ENCODE measurements around the gene UBB.
A peak's percentile ranks its signal among the peaks of the same experiment; 100 is the strongest.
"Not testable (repeated sequence)": the region's sequence is repeated elsewhere in the genome, so short reads cannot be mapped to it uniquely, and the experiment has no call there.

UBB gene

DNA sequence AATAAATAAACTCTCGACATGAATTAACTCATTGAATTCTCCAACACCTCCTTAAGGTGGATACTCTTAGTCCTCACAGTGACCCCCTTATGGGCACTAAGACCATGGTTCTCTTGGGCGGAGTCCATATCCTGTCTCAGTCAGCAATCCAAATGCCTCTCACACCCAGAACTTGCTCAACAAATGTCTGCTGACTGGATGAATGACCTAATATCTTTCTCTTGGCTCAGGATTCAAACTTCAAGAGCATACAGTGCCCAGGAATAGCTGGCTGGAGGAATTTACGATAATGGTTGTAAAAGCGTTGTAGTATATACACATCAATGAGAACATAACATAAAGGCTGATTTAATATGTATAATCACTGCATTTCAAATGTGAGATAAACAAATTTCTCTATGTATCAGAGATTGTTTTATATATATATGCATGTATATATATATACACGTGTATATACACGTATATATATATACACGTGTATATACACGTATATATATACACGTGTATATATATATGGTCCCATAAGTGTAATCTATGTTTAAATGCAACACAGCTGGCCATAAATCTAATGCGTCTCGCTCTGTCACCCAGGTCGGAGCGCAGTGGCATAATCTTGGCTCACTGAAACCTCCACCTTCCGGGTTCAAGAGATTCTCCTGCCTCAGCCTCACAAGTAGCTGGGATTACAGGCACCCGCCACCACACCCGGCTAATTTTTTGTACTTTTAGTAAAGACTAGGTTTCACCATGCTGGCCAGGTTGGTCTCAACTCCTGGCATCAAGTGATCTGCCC, 6.5 kb upstream of the UBB start:
- DNase-seq (ENCODE audit: low read depth in 1 of 2, low spot score in 1 of 2): no peak

DNA sequence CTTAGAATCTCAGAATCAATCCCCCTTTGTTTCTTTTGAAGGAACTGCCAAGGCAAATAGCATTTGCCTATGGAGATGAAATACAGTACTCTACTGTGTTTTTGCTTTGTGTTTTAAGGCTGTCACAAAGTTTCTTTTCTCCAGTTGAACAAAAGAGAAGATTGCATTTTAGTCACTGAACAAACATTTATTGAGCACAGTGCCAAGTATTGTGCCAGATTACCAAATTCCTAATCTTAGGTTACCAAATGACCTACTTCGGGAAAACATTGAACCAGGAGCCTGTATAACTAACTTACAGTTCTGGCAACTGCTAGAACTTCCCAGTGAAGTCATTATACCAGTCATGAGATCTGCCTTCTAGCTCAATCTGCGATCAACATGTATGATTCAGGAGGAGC, 3.0 kb upstream of the UBB start:
- DNase-seq (ENCODE audit: low read depth in 1 of 2, low spot score in 1 of 2): no peak

DNA sequence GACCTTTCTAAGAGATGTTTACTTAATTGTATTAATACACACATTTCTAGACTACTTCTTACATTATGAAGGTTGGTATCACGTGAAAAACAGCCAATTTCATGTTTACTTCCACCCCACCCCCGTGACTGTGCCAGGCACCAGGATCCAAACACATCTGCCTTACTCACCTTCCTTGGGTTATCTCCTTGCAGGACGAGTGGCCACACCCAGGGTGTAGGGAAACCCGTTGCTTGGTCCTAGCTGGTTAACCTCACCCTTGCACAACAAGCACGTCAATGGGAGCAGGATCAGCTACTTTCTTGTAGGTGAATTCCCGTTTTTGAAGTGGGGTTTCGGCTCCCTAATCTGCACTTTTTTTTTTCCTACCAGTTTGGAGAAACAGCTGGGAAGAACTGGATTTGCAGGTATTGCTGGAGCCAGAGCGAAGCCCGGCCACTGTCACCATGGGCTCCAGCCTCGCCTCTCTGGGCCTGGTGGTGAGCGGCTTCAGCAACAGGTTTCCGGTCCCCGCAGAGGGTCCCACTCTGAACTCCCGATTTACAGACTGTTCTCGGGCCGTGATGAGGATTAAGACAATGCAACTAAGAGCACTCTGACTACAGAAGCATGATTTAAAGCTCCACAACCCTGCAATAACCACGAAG, 2.1 kb upstream of the UBB start:
- DNase-seq (ENCODE audit: low read depth in 1 of 2, low spot score in 1 of 2): no peak

DNA sequence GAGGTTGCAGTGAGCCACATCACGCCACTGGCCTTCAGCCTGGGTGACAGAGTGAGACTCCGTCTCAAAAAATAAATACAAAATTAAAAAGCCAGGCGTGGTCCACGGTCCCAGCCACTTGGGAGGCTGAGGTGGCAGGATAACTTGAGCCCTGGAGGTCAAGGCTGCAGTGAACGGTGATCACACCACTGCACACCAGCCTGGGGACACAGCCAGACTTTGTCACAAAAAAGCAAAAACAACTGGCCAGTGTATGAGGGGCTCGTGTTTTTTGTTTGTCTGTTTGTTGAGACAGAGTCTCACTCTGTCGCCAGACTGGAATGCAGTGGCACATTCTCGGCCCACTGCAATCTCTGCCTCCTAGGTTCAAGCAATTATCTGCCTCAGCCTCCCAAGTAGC, 1.2 kb upstream of the UBB start:
- no peak for DNase-seq (ENCODE audit: low read depth in 1 of 2, low spot score in 1 of 2)

DNA sequence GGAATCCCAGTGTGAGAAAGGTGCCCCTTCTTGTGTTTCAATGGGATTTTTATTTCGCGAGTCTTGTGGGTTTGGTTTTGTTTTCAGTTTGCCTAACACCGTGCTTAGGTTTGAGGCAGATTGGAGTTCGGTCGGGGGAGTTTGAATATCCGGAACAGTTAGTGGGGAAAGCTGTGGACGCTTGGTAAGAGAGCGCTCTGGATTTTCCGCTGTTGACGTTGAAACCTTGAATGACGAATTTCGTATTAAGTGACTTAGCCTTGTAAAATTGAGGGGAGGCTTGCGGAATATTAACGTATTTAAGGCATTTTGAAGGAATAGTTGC, 567 bp downstream of the UBB start:
- no peak for DNase-seq (ENCODE audit: low read depth in 1 of 2, low spot score in 1 of 2)

DNA sequence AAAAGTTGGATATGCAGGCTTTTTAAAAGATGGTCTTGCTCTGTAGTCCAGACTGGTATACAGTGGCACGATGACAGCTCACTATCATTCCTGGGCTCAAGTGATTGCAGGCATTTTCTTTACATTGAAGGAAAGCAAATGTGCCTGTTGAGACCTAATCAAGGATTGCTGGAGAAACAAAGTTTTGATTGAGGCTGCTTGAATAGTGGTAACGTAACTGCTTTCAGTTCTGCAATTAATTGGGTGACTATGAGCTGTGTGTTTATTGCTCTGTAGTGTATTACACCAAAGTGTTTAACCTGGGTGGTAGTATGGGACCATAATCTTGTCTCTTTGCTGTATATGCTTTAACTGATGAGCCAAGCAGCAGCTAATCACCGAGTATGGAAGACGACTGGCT, 2.3 kb downstream of the UBB start:
- DNase-seq (ENCODE audit: low read depth in 1 of 2, low spot score in 1 of 2): no peak

DNA sequence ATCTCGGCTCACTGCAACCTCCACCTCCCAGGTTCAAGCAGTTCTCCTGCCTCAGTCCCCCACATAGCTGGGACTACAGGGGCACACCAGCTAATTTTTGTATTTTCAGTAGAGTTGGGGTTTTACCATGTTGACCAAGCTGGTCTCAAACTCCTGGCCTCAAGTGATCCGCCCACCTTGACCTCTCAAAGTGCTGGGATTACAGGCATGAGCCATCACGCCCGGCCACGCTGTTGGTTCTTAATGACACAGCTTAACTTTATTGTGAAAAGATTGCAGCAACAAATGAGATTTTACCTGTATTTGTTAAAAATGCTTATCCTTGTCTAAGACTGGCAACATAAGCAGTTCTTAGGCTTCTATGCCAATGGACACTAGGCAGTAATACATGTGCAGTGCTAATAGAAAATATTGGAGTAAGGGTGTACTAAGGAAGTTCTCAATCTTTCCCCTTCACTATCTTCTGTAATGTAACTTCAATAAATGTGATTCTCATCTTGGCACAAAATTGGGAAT, 2.9 kb downstream of the UBB start:
- no peak for DNase-seq (ENCODE audit: low read depth in 1 of 2, low spot score in 1 of 2)

DNA sequence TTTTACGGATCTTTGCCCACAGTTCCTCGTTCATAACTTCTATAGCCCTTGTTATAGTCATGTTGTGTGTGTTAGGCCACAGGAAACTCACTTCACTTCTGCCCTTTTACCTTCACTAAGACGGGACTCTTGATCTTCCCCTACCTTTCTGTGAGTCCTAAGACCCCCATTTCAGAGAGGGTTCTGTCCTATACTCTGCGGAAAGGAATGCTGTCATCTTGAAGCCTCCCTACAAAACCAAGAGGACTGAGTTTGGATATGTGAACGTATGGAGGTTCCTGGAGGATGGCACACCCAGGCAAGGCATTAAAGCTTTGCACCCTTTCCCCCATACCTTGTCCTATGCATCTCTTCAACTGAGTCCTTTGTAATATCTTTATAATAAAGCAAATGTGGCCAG, 3.7 kb downstream of the UBB start:
- DNase-seq (ENCODE audit: low read depth in 1 of 2, low spot score in 1 of 2): no peak

DNA sequence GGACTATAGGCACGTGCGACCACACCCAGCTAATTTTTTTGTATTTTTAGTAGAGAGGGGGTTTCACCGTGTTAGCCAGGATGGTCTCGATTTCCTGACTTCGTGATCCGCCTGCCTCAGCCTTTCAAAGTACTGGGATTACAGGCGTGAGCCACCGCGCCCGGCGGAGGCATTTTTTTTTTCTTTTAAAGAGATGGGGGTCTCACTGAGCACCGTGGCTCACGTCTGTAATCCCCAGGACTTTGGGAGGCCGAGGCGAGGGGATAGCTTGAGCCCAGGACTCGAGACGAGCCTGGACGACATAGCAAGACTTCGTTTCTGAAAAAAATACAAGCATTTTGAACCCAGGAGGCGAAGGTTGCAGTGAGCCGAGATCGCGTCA, 5.2 kb downstream of the UBB start:
- DNase-seq (ENCODE audit: low read depth in 1 of 2, low spot score in 1 of 2): not testable (repeated sequence)

DNA sequence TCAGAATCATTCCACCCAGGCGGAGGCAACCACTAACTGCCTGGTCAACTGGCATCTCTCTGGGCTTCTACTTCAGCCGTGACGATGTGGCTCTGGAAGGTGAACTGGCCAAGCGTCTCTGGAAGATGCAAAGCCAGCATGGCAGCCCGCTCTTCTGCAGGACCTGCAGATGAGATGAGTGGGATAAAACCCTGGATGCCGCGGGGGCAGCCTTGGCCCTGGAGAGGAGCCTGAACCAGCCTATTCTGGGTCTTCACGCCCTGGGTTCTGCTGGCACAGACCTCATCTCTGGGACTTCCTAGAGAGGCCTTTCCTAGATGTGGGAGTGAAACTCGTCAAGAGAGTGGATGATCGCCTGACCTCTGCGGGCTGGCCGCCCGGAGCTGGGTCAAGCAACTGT, 10.6 kb downstream of the UBB start:
- DNase-seq (ENCODE audit: low read depth in 1 of 2, low spot score in 1 of 2): no peak

DNA sequence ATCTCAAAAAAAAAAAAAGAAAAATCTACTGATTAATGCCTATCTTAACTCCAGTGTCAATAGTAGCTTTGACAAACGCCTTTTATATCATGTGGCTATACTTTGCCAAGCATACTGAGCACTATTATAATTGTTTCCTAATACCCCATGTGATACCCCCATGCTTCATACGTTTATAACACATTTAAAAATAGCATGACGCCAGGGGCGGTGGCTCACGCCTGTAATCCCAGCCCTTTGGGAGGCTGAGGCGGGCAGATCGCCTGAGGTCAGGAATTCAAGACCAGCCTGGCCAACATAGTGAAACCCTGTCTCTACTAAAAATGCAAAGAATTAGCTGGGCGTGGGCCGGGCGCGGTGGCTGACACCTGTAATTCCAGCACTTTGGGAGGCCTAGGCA, 11.6 kb downstream of the UBB start:
- DNase-seq (ENCODE audit: low read depth in 1 of 2, low spot score in 1 of 2): not testable (repeated sequence)

DNA sequence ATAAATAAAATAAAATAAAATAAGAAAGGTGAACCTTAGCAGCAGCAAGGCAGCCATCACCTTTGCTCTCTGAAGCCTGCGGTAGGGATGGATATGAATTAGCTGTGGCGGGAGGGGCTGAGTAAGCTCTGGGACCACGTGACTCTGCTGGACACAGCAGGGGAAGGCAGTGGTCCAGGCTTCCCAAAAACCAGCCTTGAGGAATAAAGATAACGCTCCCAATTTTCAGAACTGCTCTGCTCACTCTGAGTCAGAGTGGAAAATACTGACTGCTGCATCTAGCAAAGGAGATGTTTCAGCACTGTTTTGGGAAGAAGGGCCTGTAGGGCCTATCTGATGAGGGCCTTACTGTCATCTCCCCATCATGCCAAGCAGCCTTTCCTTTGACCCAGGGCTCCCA, 15.0 kb downstream of the UBB start:
- DNase-seq (ENCODE audit: low read depth in 1 of 2, low spot score in 1 of 2): not testable (repeated sequence)

DNA sequence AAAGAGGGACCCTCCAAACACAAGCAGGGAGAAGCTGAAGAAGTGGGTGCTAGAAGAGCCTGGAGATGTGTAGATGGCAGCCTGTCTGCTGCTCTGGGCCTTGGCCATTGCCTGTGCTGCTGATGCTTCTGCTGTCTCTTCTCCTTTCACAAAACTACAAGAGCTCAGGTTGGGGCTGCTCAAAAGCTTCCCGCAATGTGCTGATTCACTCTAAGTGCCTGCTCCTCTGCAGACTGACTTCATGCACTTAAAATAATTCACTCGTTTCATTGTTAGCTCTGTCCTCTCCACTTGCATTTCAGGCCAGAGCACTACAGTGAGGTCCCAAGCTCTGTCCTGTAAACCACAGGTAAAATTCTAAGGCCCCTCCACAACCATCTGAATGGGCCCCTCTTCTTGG, 15.8 kb downstream of the UBB start:
- not testable (repeated sequence) for DNase-seq (ENCODE audit: low read depth in 1 of 2, low spot score in 1 of 2)

DNA sequence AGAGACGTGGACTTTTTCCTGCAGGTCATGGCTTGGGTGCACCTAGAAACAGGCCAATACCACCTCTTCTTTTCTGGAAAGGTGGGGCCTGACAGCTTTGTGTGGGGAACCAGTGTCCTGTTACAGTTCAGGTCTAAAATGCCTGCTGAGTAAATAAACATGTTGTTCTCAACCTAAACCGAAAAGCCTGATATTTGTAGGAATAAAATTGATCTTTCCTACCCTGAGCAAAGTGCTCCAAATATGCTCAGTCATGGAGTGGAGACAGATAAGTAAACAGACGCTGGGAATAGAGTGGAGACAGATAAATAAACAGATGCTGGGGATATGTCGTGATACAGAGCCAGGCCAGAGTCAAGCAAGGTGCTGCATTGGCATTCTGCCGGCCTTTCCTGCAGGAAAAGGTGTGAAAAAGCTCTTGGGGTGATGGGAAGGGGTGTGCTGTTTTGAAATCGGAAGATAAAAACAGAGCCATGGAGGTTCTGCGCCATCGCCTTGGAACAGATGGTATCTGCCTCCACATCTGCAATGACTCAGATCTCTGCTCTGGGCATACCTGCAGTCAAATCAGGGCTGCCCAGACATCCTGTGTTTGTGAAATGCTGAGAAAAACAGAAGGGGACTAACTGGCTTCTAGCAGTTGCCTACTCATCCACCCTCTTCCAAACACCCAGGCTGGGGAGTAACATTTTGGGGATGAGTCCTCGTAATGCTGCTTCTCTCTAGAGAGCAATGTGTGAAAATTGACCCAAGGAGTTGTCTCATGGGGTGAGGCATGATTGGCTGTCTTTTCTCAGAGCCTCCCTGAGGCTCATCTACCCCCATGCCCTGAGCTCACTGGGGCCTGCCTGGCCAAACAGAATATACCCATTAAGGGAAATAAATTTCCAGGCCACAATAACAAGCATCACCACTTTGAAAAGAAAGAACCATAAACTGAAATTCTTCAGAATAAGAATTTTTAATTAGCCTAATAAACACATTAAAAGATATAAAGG, 17.7 kb downstream of the UBB start:
- DNase-seq (ENCODE audit: low read depth in 1 of 2, low spot score in 1 of 2): no peak

DNA sequence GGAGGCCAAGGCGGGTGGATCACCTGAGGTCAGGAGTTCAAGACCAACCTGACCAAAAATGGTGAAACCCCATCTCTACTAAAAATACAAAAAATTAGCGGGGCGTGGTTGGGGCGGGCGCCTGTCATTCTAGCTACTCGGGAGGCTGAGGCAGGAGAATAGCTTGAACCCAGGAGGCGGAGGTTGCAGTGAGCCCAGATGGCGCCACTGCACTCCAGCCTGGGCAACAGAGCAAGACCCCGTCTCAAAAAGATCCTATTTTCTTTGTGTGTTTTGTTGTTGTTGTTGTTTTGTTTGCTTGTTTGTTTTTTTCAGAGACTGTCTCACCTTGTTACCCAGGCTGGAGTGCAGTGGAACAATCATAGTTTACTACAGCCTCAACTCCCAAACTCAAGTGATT, 23.0 kb downstream of the UBB start:
- DNase-seq (ENCODE audit: low read depth in 1 of 2, low spot score in 1 of 2): not testable (repeated sequence)

DNA sequence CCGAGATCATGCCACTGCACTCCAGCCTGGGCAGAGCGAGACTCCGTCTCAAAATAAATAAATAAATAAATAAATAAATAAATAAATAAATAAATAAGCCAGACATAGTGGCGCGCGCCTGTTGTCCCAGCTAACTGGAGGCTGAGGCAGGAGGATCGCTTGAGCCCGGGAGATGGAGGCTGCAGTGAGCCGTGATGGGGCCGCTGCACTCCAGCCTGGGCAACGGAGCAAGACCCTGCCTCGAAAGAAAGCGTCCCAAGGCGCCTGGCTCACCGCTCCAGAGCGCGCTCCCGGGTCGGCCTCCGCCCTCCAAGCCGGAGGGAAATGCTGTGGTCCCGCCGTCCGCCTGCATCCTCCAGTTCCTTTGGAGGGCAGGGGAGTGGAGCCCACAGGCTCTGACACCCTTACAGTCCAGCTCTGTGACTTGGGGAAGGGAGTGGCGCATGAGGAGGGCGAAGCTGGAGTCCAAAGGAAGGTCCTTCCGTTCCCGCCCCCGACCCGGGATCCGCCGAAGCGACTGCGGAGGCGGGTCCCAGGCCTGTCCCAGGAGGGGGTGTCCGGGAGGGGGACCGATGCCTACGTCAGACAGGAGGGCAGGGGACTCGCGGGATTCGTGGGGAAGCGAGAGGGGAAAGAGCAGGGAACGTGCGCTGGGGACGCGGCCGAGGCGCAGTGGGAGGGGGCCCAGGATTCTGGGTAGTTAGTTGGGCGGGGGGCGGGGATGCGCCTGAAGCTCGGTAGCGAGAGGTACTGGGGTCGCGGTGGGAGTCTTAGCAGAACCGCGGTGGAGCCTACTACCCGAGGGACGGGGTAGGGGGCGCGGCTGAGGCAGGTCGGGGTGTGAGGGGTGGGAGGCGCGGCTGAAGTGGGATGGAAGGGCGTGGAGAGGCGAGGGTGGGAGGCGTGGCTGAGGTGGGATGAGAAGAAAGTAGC, 26.1 kb downstream of the UBB start:
- no peak for DNase-seq (ENCODE audit: low read depth in 1 of 2, low spot score in 1 of 2)

DNA sequence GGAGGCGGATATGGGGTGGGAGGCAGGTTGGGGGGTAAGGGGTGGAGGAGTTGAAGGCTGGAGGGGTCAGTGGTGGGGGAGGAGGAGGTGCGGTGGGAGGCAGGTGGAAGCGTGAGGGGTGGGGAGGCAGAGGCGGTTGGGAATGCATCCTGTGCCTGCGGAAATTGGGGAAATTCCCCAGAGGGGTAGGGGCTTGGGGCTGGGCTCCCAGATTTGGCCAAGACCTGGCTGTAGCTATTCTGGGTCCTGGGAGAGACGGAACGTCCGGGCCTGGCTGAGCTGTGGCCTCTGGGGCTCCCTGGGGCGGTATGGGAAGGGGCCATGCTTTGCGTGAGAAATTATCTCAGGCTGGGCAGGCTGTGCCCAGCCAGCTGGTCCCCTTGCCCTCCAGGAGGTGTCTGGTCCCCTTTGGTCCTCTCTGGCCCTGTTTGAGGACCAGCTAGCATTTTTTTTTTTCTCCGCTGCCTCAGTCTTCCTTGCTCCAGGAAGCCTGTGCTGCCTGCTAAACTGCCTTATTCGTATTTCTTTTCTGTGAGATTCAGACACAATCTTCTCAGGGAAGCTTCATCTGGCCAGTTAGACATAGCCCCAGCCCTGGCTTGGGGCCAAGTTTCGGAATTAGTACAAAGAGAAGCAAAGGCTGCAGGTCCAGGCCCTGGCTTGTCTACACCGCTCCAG, 27.2 kb downstream of the UBB start:
- no peak for DNase-seq (ENCODE audit: low read depth in 1 of 2, low spot score in 1 of 2)

DNA sequence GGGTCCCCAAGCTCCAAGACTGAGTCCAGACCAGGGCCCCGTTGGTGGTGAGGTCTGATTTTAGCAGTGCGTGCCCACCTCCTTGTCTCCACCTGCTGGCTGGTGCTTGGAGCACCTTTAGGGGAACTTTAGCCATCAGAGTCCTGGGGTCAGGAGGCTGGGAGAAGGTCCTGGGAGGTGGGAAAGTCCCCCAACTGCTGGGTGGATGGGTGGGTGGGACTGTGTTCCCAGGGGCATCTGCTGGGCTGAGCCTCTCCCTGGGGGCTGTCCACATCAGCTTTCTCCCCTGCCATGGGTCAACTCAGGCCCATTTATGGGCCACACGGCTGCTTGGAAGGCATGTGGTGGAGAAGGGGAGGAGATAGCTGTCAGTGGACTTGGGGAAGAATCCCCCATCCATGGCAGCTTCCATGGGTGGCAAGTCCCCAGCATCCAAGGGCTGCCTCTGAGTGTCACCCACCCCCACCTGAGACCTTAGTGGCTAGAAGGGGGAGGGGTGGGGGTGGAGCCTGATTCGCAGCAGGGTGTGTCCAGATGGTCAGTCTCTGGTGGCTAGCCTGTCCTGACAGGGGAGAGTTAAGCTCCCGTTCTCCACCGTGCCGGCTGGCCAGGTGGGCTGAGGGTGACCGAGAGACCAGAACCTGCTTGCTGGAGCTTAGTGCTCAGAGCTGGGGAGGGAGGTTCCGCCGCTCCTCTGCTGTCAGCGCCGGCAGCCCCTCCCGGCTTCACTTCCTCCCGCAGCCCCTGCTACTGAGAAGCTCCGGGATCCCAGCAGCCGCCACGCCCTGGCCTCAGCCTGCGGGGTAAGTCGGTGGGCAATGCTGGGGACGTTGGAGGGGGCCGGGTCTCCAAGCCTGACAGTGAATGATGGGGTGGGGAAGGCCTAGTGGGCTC, 34.4 kb downstream of the UBB start, which contains the start of gene TRPV2:
TSS of gene TRPV2 (plus strand) at position 541 of the 894 bp plus-strand sequence. CDS start 2,098 bp downstream, outside the sequence.
- DNase-seq (ENCODE audit: low read depth in 1 of 2, low spot score in 1 of 2): peak in 1 of 2 donors; percentile 20

DNA sequence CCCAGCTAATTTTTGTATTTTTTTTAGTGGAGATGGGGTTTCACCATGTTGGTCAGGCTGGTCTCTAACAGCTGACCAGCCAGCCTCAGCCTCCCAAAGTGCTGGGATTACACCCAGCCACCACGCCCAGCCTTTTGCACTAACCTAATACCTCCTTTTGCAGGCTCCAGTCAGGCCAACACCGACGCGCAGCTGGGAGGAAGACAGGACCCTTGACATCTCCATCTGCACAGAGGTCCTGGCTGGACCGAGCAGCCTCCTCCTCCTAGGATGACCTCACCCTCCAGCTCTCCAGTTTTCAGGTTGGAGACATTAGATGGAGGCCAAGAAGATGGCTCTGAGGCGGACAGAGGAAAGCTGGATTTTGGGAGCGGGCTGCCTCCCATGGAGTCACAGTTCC, 36.5 kb downstream of the UBB start:
- no peak for DNase-seq (ENCODE audit: low read depth in 1 of 2, low spot score in 1 of 2)
